NCI-H187 (cell line): ENCODE data around the gene ZBTB47.

Experiments used
- DNase-seq, 2 experiments: peaks; one replicate each; lab custom pipeline; 2025; lab: John Stamatoyannopoulos, UW

Gene ZBTB47

GRCh38 chr3:42653560-42654330 lies at the start of gene ZBTB47:
TSS of gene ZBTB47 (plus strand) at chr3:42653697. CDS start at chr3:42658356, 4,659 bp downstream.
- no peak for DNase-seq

- no peak for DNase-seq
These were observed 47.8 kb upstream of the ZBTB47 start for GRCh38 chr3:42605546-42606173.

- no peak for DNase-seq
These were observed 44.9 kb upstream of the ZBTB47 start for GRCh38 chr3:42608581-42608980.

GRCh38 chr3:42610976-42611375 lies 42.5 kb upstream of the ZBTB47 start:
- no peak for DNase-seq

GRCh38 chr3:42612217-42612616 lies 41.3 kb upstream of the ZBTB47 start:
- no peak for DNase-seq

- DNase-seq: no peak
These were observed 40.6 kb upstream of the ZBTB47 start for GRCh38 chr3:42612928-42613327.

GRCh38 chr3:42613462-42613861 lies 40.0 kb upstream of the ZBTB47 start:
- DNase-seq: no peak

GRCh38 chr3:42631620-42632019 lies 21.9 kb upstream of the ZBTB47 start:
- DNase-seq: no peak

GRCh38 chr3:42632146-42632545 lies 21.4 kb upstream of the ZBTB47 start:
- no peak for DNase-seq

- no peak for DNase-seq
These were observed 20.0 kb upstream of the ZBTB47 start for GRCh38 chr3:42633544-42633943.

GRCh38 chr3:42635111-42635510 lies 18.4 kb upstream of the ZBTB47 start:
- no peak for DNase-seq

- DNase-seq: no peak
These were observed 16.5 kb upstream of the ZBTB47 start for GRCh38 chr3:42637001-42637400.

GRCh38 chr3:42638339-42638842 lies 15.1 kb upstream of the ZBTB47 start:
- DNase-seq: no peak

- no peak for DNase-seq
These were observed 14.3 kb upstream of the ZBTB47 start for GRCh38 chr3:42639192-42639591.

GRCh38 chr3:42640129-42640528 lies 13.4 kb upstream of the ZBTB47 start:
- DNase-seq: no peak

GRCh38 chr3:42640771-42641370 lies 12.6 kb upstream of the ZBTB47 start:
- DNase-seq: no peak

GRCh38 chr3:42647821-42648459 lies 5.6 kb upstream of the ZBTB47 start:
- DNase-seq: no peak

- no peak for DNase-seq
These were observed 4.5 kb upstream of the ZBTB47 start for GRCh38 chr3:42649006-42649405.

GRCh38 chr3:42649783-42650182 lies 3.7 kb upstream of the ZBTB47 start:
- no peak for DNase-seq

- DNase-seq: no peak
These were observed 2.0 kb upstream of the ZBTB47 start for GRCh38 chr3:42651248-42652091.

- no peak for DNase-seq
These were observed 1.3 kb upstream of the ZBTB47 start for GRCh38 chr3:42652251-42652610.
